Calu3 (cell line): ENCODE results near the gene TANC1. TPM values are rescaled to one million over a fixed set of nuclear protein-coding genes. Genes with fewer than 3 reads are reported as not detected.
A peak's percentile ranks its signal among the peaks of the same experiment; 100 is the strongest.

ENCODE experiments used
- BruUV-seq: library from RNA; stranded (reverse); fragments of 400-500 nt; replicated peaks from 2 replicates; lab custom pipeline; 2021; lab: Mats Ljungman, UMichigan
- CTCF ChIA-PET: fragments of 300-600 bp; sonication (Branson Sonifier 250); formaldehyde crosslinking; loops from one replicate; lab custom pipeline; 2022; ENCODE audit warnings: antibody characterized with exemption; lab: Charles Lee
- DNase-seq: peaks from one replicate; pipeline ENCODE4 v3.0.0; 2022
- H3K27ac Mint-ChIP-seq: one replicate; pipeline ENCODE4 v1.8.0; 2022; ENCODE audit warnings: mixed read lengths; ENCODE audit not compliant: unreplicated experiment
- H3K27me3 Mint-ChIP-seq: one replicate; pipeline ENCODE4 v1.8.0; 2022; ENCODE audit warnings: mixed read lengths; ENCODE audit not compliant: unreplicated experiment
- H3K36me3 Mint-ChIP-seq: one replicate; pipeline ENCODE4 v1.8.0; 2022; ENCODE audit warnings: mild to moderate bottlenecking, moderate library complexity, mixed read lengths; ENCODE audit not compliant: insufficient read depth, unreplicated experiment
- H3K4me1 Mint-ChIP-seq: one replicate; pipeline ENCODE4 v1.8.0; 2022; ENCODE audit warnings: mild to moderate bottlenecking, low read depth, mixed read lengths; ENCODE audit not compliant: unreplicated experiment
- H3K4me3 Mint-ChIP-seq: one replicate; pipeline ENCODE4 v1.8.0; 2022; ENCODE audit warnings: mild to moderate bottlenecking, low read depth, moderate library complexity, mixed read lengths; ENCODE audit not compliant: unreplicated experiment
- H3K9me3 Mint-ChIP-seq: one replicate; pipeline ENCODE4 v1.8.0; 2022; ENCODE audit warnings: low read depth, mixed read lengths; ENCODE audit not compliant: unreplicated experiment
- intact Hi-C: fragments of 100-400 bp; cut with micrococcal nuclease; formaldehyde crosslinking; loops from one replicate; pipeline ENCODE4 v1.10.0; 2022; ENCODE audit not compliant: unreplicated experiment
- total RNA-seq: library from RNA; stranded (reverse); gene quantifications from 2 replicates; pipeline ENCODE4 v1.2.3, GENCODE V29; 2022
- TF ChIP-seq, protein P1 (sequence below): fragments of 200-600 bp; IDR thresholded peaks from one replicate; pipeline ENCODE4 v1.8.0; 2022; ENCODE audit warnings: antibody characterized with exemption; ENCODE audit not compliant: unreplicated experiment

Gene TANC1
- total RNA-seq, 1 experiment from 2014 or later = 41.2 TPM

DNA sequence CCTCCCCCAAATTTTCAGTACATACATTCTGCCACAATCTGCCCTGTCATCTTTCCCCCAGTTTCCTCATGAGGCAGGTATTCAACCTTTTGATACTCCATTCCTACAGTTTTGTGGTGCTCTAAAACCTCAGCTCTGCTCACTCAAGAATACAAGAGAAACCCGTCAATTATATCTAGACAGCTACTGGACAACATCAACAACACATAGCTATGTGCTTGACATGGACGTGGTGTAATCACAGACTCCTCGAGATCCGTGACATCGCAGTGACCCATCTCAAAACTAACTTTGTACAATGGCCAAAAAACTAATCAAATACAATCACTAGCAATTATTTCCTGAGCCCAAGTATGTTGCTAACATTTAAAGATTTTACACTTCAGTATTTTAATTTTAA, 294.5 kb downstream of the TANC1 start:
- no peaks in the 10 kb centered on the region for H3K9me3 Mint-ChIP-seq
- H3K4me1 Mint-ChIP-seq = peaks cover 9% of the 10 kb centered on the region
- DNase-seq = no peak
- no peak overlapping the region for H3K27ac Mint-ChIP-seq
- H3K36me3 Mint-ChIP-seq = no peaks in the 10 kb centered on the region
- no TSS peak for BruUV-seq
- no peak overlapping the region for H3K4me3 Mint-ChIP-seq
- CTCF ChIA-PET = no interaction called here
- intact Hi-C loops = no loop called here
- no peaks in the 10 kb centered on the region for H3K27me3 Mint-ChIP-seq
- TF ChIP-seq, protein P1, sequence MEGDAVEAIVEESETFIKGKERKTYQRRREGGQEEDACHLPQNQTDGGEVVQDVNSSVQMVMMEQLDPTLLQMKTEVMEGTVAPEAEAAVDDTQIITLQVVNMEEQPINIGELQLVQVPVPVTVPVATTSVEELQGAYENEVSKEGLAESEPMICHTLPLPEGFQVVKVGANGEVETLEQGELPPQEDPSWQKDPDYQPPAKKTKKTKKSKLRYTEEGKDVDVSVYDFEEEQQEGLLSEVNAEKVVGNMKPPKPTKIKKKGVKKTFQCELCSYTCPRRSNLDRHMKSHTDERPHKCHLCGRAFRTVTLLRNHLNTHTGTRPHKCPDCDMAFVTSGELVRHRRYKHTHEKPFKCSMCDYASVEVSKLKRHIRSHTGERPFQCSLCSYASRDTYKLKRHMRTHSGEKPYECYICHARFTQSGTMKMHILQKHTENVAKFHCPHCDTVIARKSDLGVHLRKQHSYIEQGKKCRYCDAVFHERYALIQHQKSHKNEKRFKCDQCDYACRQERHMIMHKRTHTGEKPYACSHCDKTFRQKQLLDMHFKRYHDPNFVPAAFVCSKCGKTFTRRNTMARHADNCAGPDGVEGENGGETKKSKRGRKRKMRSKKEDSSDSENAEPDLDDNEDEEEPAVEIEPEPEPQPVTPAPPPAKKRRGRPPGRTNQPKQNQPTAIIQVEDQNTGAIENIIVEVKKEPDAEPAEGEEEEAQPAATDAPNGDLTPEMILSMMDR = no peak

DNA sequence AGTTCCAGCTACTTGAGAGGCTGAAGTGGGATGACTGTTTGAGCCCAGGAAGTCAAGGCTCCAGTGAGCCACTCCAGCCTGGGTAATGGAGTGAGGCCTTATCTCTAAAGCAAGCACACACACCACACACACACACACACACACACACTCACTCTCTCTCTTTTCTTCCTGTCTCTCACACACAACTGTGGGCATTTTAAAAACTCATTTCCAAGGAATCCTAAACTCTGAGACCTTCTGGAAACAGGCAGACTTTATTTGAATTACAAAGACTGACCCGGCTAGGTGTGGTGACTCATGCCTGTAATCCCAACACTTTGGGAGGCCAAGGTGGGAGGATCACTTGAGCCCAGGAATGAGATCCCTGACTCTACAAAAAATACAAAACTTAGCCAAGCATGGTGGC, 296.7 kb downstream of the TANC1 start:
- intact Hi-C loops = no loop called here
- DNase-seq = no peak
- Mint-ChIP-seq H3K4me1 (peaks cover 9% of the 10 kb centered on the region), H3K36me3 (no peaks in the 10 kb centered on the region), H3K27me3 (no peaks in the 10 kb centered on the region), H3K4me3 (no peak overlapping the region), H3K9me3 (no peaks in the 10 kb centered on the region), H3K27ac (peak overlapping the region; percentile 16)
- BruUV-seq = no TSS peak
- CTCF ChIA-PET = interaction anchor here (0.7 kb wide), 2 partner anchors 193 to 1519 kb away, joined by 4 to 6 read pairs; no protein-coding TSS in a partner anchor
- TF ChIP-seq, protein P1 = no peak

DNA sequence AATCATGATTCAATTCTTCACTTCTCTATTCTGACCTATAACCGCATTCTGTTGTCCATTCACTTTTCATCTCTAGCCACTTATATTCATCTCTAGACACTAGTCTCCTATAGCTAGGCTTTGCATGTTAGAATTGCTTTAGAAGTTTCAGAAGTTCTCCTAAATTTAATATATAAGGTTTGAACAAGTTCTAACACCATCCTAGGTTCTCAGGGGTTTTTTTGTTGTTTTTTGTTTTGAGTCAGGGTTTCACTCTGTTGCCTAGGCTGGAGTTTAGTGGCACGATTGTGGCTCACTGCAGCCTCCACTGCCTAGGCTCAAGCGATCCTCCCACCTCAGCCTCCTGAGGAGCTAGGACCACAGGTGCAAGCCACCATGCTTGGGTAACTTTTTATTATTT, 298.1 kb downstream of the TANC1 start:
- CTCF ChIA-PET = interaction anchor here (1.5 kb wide), 1 partner anchor 17 kb away, joined by 9 read pairs; no protein-coding TSS in a partner anchor
- BruUV-seq = no TSS peak

DNA sequence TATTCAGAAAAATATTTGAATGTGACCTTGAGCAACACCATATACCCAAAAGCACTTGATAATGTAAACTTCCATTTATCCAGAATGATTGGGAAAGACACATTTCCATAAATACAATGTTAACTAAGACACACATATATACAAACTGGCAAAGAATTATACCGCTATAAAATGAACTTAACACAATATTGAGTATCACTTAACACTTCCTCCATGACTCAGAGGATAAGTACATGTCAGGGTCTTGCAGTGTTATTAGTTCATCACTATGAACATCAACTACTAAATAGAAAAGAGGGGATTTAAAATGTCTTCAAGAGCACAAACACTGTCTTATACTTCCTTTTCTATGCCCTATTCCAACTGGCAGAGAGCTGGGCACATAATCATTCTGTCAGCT, 299.5 kb downstream of the TANC1 start:
- no peaks in the 10 kb centered on the region for H3K36me3 Mint-ChIP-seq
- intact Hi-C loops = no loop called here
- no peak overlapping the region for H3K4me3 Mint-ChIP-seq
- H3K9me3 Mint-ChIP-seq = no peaks in the 10 kb centered on the region
- TF ChIP-seq, protein P1 = no peak
- H3K27me3 Mint-ChIP-seq = no peaks in the 10 kb centered on the region
- H3K4me1 Mint-ChIP-seq = peaks cover 9% of the 10 kb centered on the region
- no peak for DNase-seq
- CTCF ChIA-PET = interaction anchor here (1.5 kb wide), 1 partner anchor 18 kb away, joined by 9 read pairs; no protein-coding TSS in a partner anchor
- no peak overlapping the region for H3K27ac Mint-ChIP-seq
- no TSS peak for BruUV-seq

More for the DNA sequence above, 298.1 kb downstream of the TANC1 start:
- Mint-ChIP-seq H3K4me3 (no peak overlapping the region), H3K36me3 (no peaks in the 10 kb centered on the region), H3K9me3 (no peaks in the 10 kb centered on the region), H3K4me1 (peaks cover 9% of the 10 kb centered on the region), H3K27me3 (no peaks in the 10 kb centered on the region), H3K27ac (no peak overlapping the region)
- TF ChIP-seq, protein P1 = no peak
- no peak for DNase-seq
- intact Hi-C loops = no loop called here
